Small intestine (tissue), 7 donors: ENCODE data around the gene OPCML. TPM values are rescaled to one million over a fixed set of nuclear protein-coding genes. Genes with fewer than 3 reads are reported as not detected.

Experiments
- DNase-seq, 2 donors: peaks; one replicate each; pipeline versions ENCODE4 v3.0.0 to v3.0.0-alpha.2; 2013
- FAIRE-seq: peaks from 2 replicates; lab custom pipeline; 2012; peaks lifted over from hg19 to GRCh38; lab: Jason Lieb, UNC
- H3K27ac ChIP-seq, 3 donors: one replicate each; pipeline ENCODE4 v1.5.1; 2013; ENCODE audit warnings: low read length in 2 of 3, mild to moderate bottlenecking in 2 of 3, control low read depth in 1 of 3, inconsistent platforms in 1 of 3, low read depth in 1 of 3, moderate library complexity in 1 of 3
- H3K27me3 ChIP-seq, 3 donors: one replicate each; pipeline ENCODE4 v1.6.1; 2013; ENCODE audit warnings: low read length in 3 of 3, inconsistent platforms in 1 of 3; ENCODE audit not compliant: control insufficient read depth in 3 of 3, insufficient read depth in 3 of 3
- H3K36me3 ChIP-seq, 3 donors: one replicate each; pipeline ENCODE4 v1.6.1; 2013; ENCODE audit warnings: low read length in 3 of 3, inconsistent platforms in 1 of 3, low read depth in 1 of 3, mild to moderate bottlenecking in 1 of 3, moderate library complexity in 1 of 3; ENCODE audit not compliant: control insufficient read depth in 3 of 3, insufficient read depth in 2 of 3
- H3K4me1 ChIP-seq, 3 donors: one replicate each; pipeline ENCODE4 v1.6.1; 2013; ENCODE audit warnings: low read length in 2 of 3, inconsistent platforms in 1 of 3, low read depth in 1 of 3, mild to moderate bottlenecking in 1 of 3, moderate library complexity in 1 of 3; ENCODE audit not compliant: control insufficient read depth in 3 of 3, insufficient read depth in 2 of 3
- H3K4me3 ChIP-seq, 3 donors: one replicate each; pipeline ENCODE4 v1.5.1; 2013; ENCODE audit warnings: low read length in 3 of 3, control low read depth in 1 of 3, inconsistent platforms in 1 of 3, low read depth in 1 of 3, mild to moderate bottlenecking in 1 of 3, moderate library complexity in 1 of 3
- H3K9me3 ChIP-seq, 2 donors: one replicate each; pipeline ENCODE4 v1.6.1; 2013; ENCODE audit warnings: low read depth in 1 of 2, low read length in 1 of 2; ENCODE audit not compliant: control insufficient read depth in 2 of 2, insufficient read depth in 1 of 2
- WGBS, 3 donors: extraction: QIAGEN DNeasy Blood & Tissue Kit; methylation state at CpG; one replicate each; pipeline ENCODE4 v1.1.7; 2013; 5-methylcytosine and 5-hydroxymethylcytosine counted together
- polyA plus RNA-seq, 4 donors: library from polyadenylated mRNA; stranded (reverse) in 3 of 4; unstranded in 1 of 4; fragments of 200-250 nt in 3 of 4; fragments of 120-200 nt in 1 of 4; gene quantifications; one replicate each; pipeline versions ENCODE4 v1.2.1 to v1.2.3, GENCODE V29; 2013
- donor health status: healthy with polysubstance abuse.
- donor health status: control.
- donor health status: control.
- donor health status: Bipolar disorder and iron deficiency.
- donor health status: healthy.

Gene OPCML
- polyA plus RNA-seq, 4 donors: 0.16 to 2.0 TPM; not detected in 2

- Histone ChIP-seq H3K27ac (no peak overlapping the region), H3K36me3 (no peaks in the 10 kb centered on the region), H3K9me3 (no peaks in the 10 kb centered on the region), H3K27me3 (no peaks in the 10 kb centered on the region), H3K4me1 (no peaks in the 10 kb centered on the region), H3K4me3 (no peak overlapping the region)
- no peak for FAIRE-seq
- WGBS, 3 donors: 80 to 88% (median 85%) methylated on average over 5 of the region's 5 CpGs
- no peak for DNase-seq
Observed at GRCh38 chr11:133198438-133198837, 333.9 kb downstream of the OPCML start.

- Histone ChIP-seq H3K9me3 (no peaks in the 10 kb centered on the region), H3K27me3 (peaks cover 0 to 3% (median 0%) of the 10 kb centered on the region in 3 donors), H3K4me1 (no peaks in the 10 kb centered on the region), H3K36me3 (no peaks in the 10 kb centered on the region), H3K4me3 (no peak overlapping the region), H3K27ac (no peak overlapping the region)
- DNase-seq (no peak), FAIRE-seq (no peak)
- WGBS, 3 donors: 78 to 90% (median 84%) methylated on average over 4 of the region's 4 CpGs
Observed at GRCh38 chr11:133197425-133197824, 334.9 kb downstream of the OPCML start.

- DNase-seq: no peak
- Histone ChIP-seq H3K4me1 (no peaks in the 10 kb centered on the region), H3K4me3 (no peak overlapping the region), H3K27me3 (peaks cover 0 to 3% (median 0%) of the 10 kb centered on the region in 3 donors), H3K27ac (no peak overlapping the region), H3K9me3 (no peaks in the 10 kb centered on the region), H3K36me3 (no peaks in the 10 kb centered on the region)
- FAIRE-seq: no peak
- WGBS, 3 donors: 41 to 71% (median 59%) methylated on average over 1 of the region's 1 CpG
Observed at GRCh38 chr11:133191931-133192330, 340.4 kb downstream of the OPCML start.

GRCh38 chr11:133181667-133182066, 350.6 kb downstream of the OPCML start:
- H3K27ac ChIP-seq: no peak overlapping the region
- H3K9me3 ChIP-seq: no peaks in the 10 kb centered on the region
- FAIRE-seq (no peak), DNase-seq (no peak)
- no peaks in the 10 kb centered on the region for H3K4me1 ChIP-seq
- H3K36me3 ChIP-seq: no peaks in the 10 kb centered on the region
- H3K4me3 ChIP-seq: no peak overlapping the region
- H3K27me3 ChIP-seq: no peaks in the 10 kb centered on the region
- 52 to 74% (median 68%) methylated on average over 2 of the region's 2 CpGs for WGBS, 3 donors

GRCh38 chr11:133181066-133181465, 351.2 kb downstream of the OPCML start:
- no peaks in the 10 kb centered on the region for H3K4me1 ChIP-seq
- DNase-seq (peak in 1 of 2 donors; percentile 17), FAIRE-seq (no peak)
- H3K4me3 ChIP-seq: no peak overlapping the region
- no peaks in the 10 kb centered on the region for H3K36me3 ChIP-seq
- WGBS, 3 donors: 20 to 66% (median 36%) methylated on average over 10 of the region's 10 CpGs
- no peaks in the 10 kb centered on the region for H3K9me3 ChIP-seq
- no peaks in the 10 kb centered on the region for H3K27me3 ChIP-seq
- no peak overlapping the region for H3K27ac ChIP-seq

- no peaks in the 10 kb centered on the region for H3K27me3 ChIP-seq
- no peak overlapping the region for H3K4me3 ChIP-seq
- DNase-seq (no peak), FAIRE-seq (no peak)
- H3K9me3 ChIP-seq: no peaks in the 10 kb centered on the region
- no peaks in the 10 kb centered on the region for H3K36me3 ChIP-seq
- H3K4me1 ChIP-seq: no peaks in the 10 kb centered on the region
- no peak overlapping the region for H3K27ac ChIP-seq
- WGBS, 3 donors: 83 to 88% (median 85%) methylated on average over 7 of the region's 7 CpGs
Observed at GRCh38 chr11:133180201-133180600, 352.1 kb downstream of the OPCML start.

- Histone ChIP-seq H3K27me3 (no peaks in the 10 kb centered on the region), H3K4me3 (no peak overlapping the region), H3K9me3 (no peaks in the 10 kb centered on the region), H3K4me1 (no peaks in the 10 kb centered on the region), H3K27ac (no peak overlapping the region), H3K36me3 (no peaks in the 10 kb centered on the region)
- FAIRE-seq: no peak
- no peak for DNase-seq
- 70 to 89% (median 86%) methylated on average over 4 of the region's 4 CpGs for WGBS, 3 donors
Observed at GRCh38 chr11:133176748-133177147, 355.6 kb downstream of the OPCML start.

GRCh38 chr11:133175103-133175502, 357.2 kb downstream of the OPCML start:
- DNase-seq (no peak), FAIRE-seq (no peak)
- Histone ChIP-seq H3K27me3 (no peaks in the 10 kb centered on the region), H3K4me1 (no peaks in the 10 kb centered on the region), H3K4me3 (no peak overlapping the region), H3K27ac (no peak overlapping the region), H3K36me3 (no peaks in the 10 kb centered on the region), H3K9me3 (no peaks in the 10 kb centered on the region)
- 60 to 82% (median 73%) methylated on average over 2 of the region's 2 CpGs for WGBS, 3 donors

- Histone ChIP-seq H3K4me1 (no peaks in the 10 kb centered on the region), H3K9me3 (no peaks in the 10 kb centered on the region), H3K27me3 (no peaks in the 10 kb centered on the region), H3K27ac (no peak overlapping the region), H3K4me3 (no peak overlapping the region), H3K36me3 (no peaks in the 10 kb centered on the region)
- DNase-seq (no peak), FAIRE-seq (no peak)
- WGBS, 3 donors: 64 to 82% (median 80%) methylated on average over 16 of the region's 16 CpGs
Observed at GRCh38 chr11:133173810-133174412, 358.4 kb downstream of the OPCML start.
